Measurements from ENCODE around the gene MYO5B.
"Not testable (repeated sequence)": the region's sequence is repeated elsewhere in the genome, so short reads cannot be mapped to it uniquely, and the experiment has no call there.

The MYO5B gene

DNA sequence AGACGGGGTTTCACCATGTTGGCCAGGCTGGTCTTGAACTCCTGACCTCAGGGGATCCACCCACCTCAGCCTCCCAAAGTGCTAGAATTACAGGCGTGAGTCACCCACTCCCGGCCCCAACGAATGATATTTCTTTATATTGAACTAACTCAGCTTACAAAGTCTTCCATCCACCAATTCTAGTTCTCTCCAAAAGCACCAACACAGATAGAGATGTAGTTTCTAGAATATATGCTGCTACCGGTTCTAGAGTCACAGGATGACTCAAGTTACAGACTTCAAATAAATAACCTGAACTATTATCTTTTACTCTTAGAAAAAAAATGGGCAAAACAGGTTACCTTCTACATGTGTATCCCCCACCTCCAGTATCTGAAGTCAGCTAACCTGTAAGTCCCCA, 390.9 kb downstream of the MYO5B start:
- TF ChIP-seq EZH2phosphoT487 (IDR thresholded peaks at IDR 0.05; ENCODE audit: borderline replicate concordance, low read length) = no peak
- TF ChIP-seq, protein P1, sequence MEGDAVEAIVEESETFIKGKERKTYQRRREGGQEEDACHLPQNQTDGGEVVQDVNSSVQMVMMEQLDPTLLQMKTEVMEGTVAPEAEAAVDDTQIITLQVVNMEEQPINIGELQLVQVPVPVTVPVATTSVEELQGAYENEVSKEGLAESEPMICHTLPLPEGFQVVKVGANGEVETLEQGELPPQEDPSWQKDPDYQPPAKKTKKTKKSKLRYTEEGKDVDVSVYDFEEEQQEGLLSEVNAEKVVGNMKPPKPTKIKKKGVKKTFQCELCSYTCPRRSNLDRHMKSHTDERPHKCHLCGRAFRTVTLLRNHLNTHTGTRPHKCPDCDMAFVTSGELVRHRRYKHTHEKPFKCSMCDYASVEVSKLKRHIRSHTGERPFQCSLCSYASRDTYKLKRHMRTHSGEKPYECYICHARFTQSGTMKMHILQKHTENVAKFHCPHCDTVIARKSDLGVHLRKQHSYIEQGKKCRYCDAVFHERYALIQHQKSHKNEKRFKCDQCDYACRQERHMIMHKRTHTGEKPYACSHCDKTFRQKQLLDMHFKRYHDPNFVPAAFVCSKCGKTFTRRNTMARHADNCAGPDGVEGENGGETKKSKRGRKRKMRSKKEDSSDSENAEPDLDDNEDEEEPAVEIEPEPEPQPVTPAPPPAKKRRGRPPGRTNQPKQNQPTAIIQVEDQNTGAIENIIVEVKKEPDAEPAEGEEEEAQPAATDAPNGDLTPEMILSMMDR (IDR thresholded peaks at IDR 0.05; ENCODE audit: low read depth, low read length, poor library complexity, severe bottlenecking) = no peak

DNA sequence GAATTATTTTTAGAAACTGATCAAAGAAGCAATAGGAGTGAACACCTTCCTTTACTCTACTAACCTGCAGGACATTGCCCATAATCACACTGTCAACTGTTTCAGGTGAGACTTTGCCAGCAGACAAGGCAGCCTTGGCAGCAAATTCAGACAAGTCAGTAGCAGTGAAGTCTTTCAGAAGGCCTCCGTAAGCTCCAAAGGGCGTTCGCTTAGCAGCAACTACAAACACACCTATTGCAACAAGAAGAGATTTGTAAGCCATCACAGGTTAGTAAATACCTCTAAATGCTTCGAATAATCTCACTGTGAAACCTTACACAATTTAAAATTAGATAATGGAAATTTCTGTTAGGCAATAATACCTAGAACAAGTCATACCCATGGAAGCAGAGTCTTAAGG, 392.3 kb downstream of the MYO5B start:
- Histone ChIP-seq H3F3A (ENCODE audit: control insufficient read depth, insufficient read depth) (no peaks in the 10 kb centered on the region), H3K4me2 (ENCODE audit: low read length) (no peak overlapping the region), H3K36me3 (ENCODE audit: control insufficient read depth, low read length) (peaks cover 15% of the 10 kb centered on the region), H3K27ac (ENCODE audit: low read depth, low read length) (no peak overlapping the region), H3K9me2 (replicated peaks; ENCODE audit: control insufficient read depth, low read length) (no peaks in the 10 kb centered on the region), H3K27me3 (ENCODE audit: control insufficient read depth, low read length) (no peaks in the 10 kb centered on the region), H3K79me2 (ENCODE audit: control insufficient read depth, low read length) (peaks cover 42% of the 10 kb centered on the region), H3K4me1 (ENCODE audit: control insufficient read depth, low read length) (no peaks in the 10 kb centered on the region; the same call in 1 of the 2 replicates), H3K9me3 (ENCODE audit: control insufficient read depth, insufficient read depth, low read length) (no peaks in the 10 kb centered on the region), H3K4me3 (ENCODE audit: low read length) (no peak overlapping the region), H4K20me1 (ENCODE audit: control insufficient read depth, insufficient read depth, low read depth, low read length) (peaks cover 7% of the 10 kb centered on the region; the same call in 1 of the 2 replicates)
- TF ChIP-seq, protein P1 (IDR thresholded peaks at IDR 0.05; ENCODE audit: low read depth, low read length, poor library complexity, severe bottlenecking) = no peak
- TF ChIP-seq EZH2phosphoT487 (IDR thresholded peaks at IDR 0.05; ENCODE audit: borderline replicate concordance, low read length) = no peak

More for the DNA sequence above, 390.9 kb downstream of the MYO5B start:
- H3K27me3 ChIP-seq (ENCODE audit: control insufficient read depth, low read length) = no peaks in the 10 kb centered on the region
- H3K27ac ChIP-seq (ENCODE audit: low read depth, low read length) = no peak overlapping the region
- no peaks in the 10 kb centered on the region; the same call in 1 of the 2 replicates for H3K4me1 ChIP-seq (ENCODE audit: control insufficient read depth, low read length)
- H3K4me2 ChIP-seq (ENCODE audit: low read length) = no peak overlapping the region
- no peak overlapping the region for H3K4me3 ChIP-seq (ENCODE audit: low read length)
- H4K20me1 ChIP-seq (ENCODE audit: control insufficient read depth, insufficient read depth, low read depth, low read length) = peaks cover 7% of the 10 kb centered on the region; the same call in 1 of the 2 replicates
- H3K9me3 ChIP-seq (ENCODE audit: control insufficient read depth, insufficient read depth, low read length) = 0 out of 2 replicates have a peak, but pooled peaks cover 4% of the 10 kb centered on the region
- peaks cover 12% of the 10 kb centered on the region for H3K36me3 ChIP-seq (ENCODE audit: control insufficient read depth, low read length)
- peaks cover 57% of the 10 kb centered on the region for H3K79me2 ChIP-seq (ENCODE audit: control insufficient read depth, low read length)
- no peaks in the 10 kb centered on the region for H3F3A ChIP-seq (ENCODE audit: control insufficient read depth, insufficient read depth)
- no peaks in the 10 kb centered on the region for H3K9me2 ChIP-seq (replicated peaks; ENCODE audit: control insufficient read depth, low read length)

DNA sequence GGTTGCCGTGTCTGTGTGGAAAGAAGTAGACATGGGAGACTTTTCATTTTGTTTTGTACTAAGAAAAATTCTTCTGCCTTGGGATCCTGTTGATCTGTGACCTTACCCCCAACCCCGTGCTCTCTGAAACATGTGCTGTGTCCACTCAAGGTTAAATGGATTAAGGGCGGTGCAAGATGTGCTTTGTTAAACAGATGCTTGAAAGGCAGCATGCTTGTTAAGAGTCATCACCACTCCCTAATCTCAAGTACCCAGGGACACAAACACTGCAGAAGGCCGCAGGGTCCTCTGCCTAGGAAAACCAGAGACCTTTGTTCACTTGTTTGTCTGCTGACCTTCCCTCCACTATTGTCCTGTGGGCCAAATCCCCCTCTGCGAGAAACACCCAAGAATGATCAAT, 394.5 kb downstream of the MYO5B start:
- H3K9me3 ChIP-seq (ENCODE audit: control insufficient read depth, insufficient read depth, low read length); H3K27me3 ChIP-seq (ENCODE audit: control insufficient read depth, low read length); H3K4me2 ChIP-seq (ENCODE audit: low read length); H3K27ac ChIP-seq (ENCODE audit: low read depth, low read length); H3K4me1 ChIP-seq (ENCODE audit: control insufficient read depth, low read length); H3K9me2 ChIP-seq (replicated peaks; ENCODE audit: control insufficient read depth, low read length); H3F3A ChIP-seq (ENCODE audit: control insufficient read depth, insufficient read depth); H4K20me1 ChIP-seq (ENCODE audit: control insufficient read depth, insufficient read depth, low read depth, low read length); H3K4me3 ChIP-seq (ENCODE audit: low read length): not testable (repeated sequence)
- H3K79me2 ChIP-seq (ENCODE audit: control insufficient read depth, low read length) = peaks cover 21% of the 10 kb centered on the region
- H3K36me3 ChIP-seq (ENCODE audit: control insufficient read depth, low read length) = peaks cover 29% of the 10 kb centered on the region

DNA sequence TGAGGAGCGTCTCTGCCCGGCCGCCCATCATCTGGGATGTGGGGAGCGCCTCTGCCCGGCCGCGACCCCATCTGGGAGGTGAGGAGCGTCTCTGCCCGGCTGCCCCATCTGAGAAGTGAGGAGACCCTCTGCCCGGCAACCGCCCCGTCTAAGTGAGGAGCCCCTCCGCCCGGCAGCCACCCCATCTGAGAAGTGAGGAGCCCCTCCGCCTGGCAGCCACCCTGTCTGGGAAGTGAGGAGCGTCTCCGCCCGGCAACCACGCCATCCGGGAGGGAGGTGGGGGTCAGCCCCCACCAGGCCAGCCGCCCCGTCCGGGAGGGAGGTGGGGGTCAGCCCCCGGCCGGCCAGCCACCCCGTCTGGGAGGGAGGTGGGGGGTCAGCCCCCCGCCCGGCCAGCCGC, 395.1 kb downstream of the MYO5B start:
- H3K4me1 ChIP-seq (ENCODE audit: control insufficient read depth, low read length); H3K4me3 ChIP-seq (ENCODE audit: low read length); H3K27ac ChIP-seq (ENCODE audit: low read depth, low read length); H4K20me1 ChIP-seq (ENCODE audit: control insufficient read depth, insufficient read depth, low read depth, low read length); H3F3A ChIP-seq (ENCODE audit: control insufficient read depth, insufficient read depth); H3K27me3 ChIP-seq (ENCODE audit: control insufficient read depth, low read length); H3K9me3 ChIP-seq (ENCODE audit: control insufficient read depth, insufficient read depth, low read length); H3K4me2 ChIP-seq (ENCODE audit: low read length); H3K9me2 ChIP-seq (replicated peaks; ENCODE audit: control insufficient read depth, low read length): not testable (repeated sequence)
- H3K36me3 ChIP-seq (ENCODE audit: control insufficient read depth, low read length) = peaks cover 35% of the 10 kb centered on the region
- H3K79me2 ChIP-seq (ENCODE audit: control insufficient read depth, low read length) = peaks cover 14% of the 10 kb centered on the region

Data from DOHH2 (cell line).